H1 (cell line): Measurements from ENCODE around the gene CFAP97D2. TPM values are rescaled to one million over a fixed set of nuclear protein-coding genes. Genes with fewer than 3 reads are reported as not detected.

Experiments used
- CHD2 ChIP-seq: IDR thresholded peaks from 2 replicates; pipeline ENCODE4 v1.6.1; 2012; ENCODE audit warnings: low read length, improper control_type of control experiment
- KDM1A ChIP-seq: fragments of 200-600, 300-600 bp; sonication (generic); IDR thresholded peaks from 2 replicates; pipeline ENCODE4 v1.7.1; 2016; ENCODE audit warnings: mild to moderate bottlenecking, low read length, borderline replicate concordance
- NRF1 ChIP-seq: IDR thresholded peaks from 2 replicates; pipeline ENCODE4 v1.6.1; 2011; ENCODE audit warnings: mild to moderate bottlenecking, low read depth, low read length, improper control_type of control experiment
- RFX5 ChIP-seq: IDR thresholded peaks from 2 replicates; pipeline ENCODE4 v1.6.1; 2011; ENCODE audit warnings: low read depth, low read length, improper control_type of control experiment, borderline replicate concordance
- TBP ChIP-seq: IDR thresholded peaks from 2 replicates; pipeline ENCODE4 v1.6.1; 2011; ENCODE audit warnings: low read depth, low read length, improper control_type of control experiment
- polyA plus RNA-seq, 7 experiments: library from polyadenylated mRNA; depleted of rRNA in 3 of 7; stranded (reverse) in 5 of 7; unstranded in 2 of 7; fragments of >200 nt in 5 of 7; fragments of 200-250 nt in 2 of 7; gene quantifications; 1 replicate in 5 of 7; 2 replicates in 1 of 7; 4 replicates in 1 of 7; pipeline versions ENCODE4 v1.2.1 to v1.2.3, GENCODE V29; 2011 to 2013; ENCODE audit warnings: missing spikeins in 2 of 7, mixed read lengths in 2 of 7
- total RNA-seq: library from RNA; stranded (reverse); fragmentation: NEBNext Ultra II Directional; extraction: Animal tissue kit (Norgen Biotek cat#: 25700); gene quantifications from 2 replicates; pipeline ENCODE4 v1.2.1, GENCODE V29; 2021

CFAP97D2 gene
- total and polyA plus RNA-seq, 2 of the 8 experiments (the other 6 are each of a cell fraction or from before 2014, with no cell fraction given) = not detected

DNA sequence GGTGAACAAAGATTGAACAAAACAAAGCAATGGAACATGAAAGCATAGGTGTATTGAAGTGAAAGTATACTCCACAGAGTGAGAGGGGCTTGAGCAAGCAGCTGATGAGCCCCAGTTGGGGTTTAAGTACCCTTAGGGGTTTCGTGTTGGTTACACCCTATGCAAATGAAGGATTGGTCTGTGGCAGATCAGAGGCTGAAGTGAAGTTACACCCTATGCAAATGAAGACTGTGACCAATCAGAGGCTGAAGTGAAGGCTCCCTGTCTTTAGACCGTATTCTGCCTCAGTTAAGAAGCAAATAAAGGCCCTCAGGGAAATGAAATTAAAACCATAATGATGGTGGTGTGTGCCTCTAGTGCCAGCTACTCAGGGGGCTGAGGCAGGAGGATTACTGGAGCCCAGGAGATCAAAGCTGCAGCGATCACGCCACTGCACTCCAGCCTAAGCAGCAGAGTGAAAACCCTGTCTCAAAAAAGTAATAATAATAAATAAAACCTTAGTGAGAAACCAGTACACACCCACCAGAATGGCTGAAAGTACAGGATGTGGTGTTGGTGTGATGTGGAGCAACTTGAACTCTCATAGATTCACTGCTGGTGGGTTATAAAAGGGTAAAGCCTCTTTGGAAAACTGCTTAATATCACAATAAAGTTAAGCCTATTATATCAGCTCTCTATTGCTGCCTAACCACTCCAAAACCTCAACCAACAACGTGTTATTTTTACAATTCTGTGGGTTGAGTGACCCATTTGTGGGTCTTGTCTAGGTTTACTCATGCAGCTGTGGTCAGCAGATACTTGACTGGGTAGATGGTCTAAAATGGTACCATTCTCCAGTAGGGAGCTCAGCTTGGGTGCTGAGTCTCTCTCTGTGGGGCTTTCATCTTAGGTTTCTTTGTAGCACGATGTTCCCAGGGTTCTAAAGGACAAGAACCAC, 89.6 kb downstream of the CFAP97D2 start (continued):
- TF ChIP-seq TBP (no peak), CHD2 (no peak), NRF1 (no peak), RFX5 (no peak), KDM1A (no peak)
